K562 (cell line): ENCODE data around the gene SMAD7. TPM values are rescaled to one million over a fixed set of nuclear protein-coding genes. Genes with fewer than 3 reads are reported as not detected.

Experiments used
- ATAC-seq: fragments of 200-7000 bp; cut with Tn5 transposase; 3 replicates; pipeline ENCODE4 v1.9.1; 2020; ENCODE audit warnings: moderate library complexity
- BruUV-seq: library from RNA; stranded (reverse); fragments of 400-500 nt; replicated peaks from 2 replicates; lab custom pipeline; 2021; lab: Mats Ljungman, UMichigan
- CTCF ChIA-PET: fragments of 300-600 bp; formaldehyde crosslinking; extraction: SDS; loops from one replicate; lab custom pipeline; 2021; ENCODE audit warnings: low intra/inter-chr PET ratio; lab: Yijun Ruan, JAX
- POLR2A ChIA-PET: fragments of 300-600, 350-650 bp; sonication (Branson Sonifier 250); formaldehyde crosslinking; extraction: SDS; loops from one replicate; lab custom pipeline; 2021; ENCODE audit warnings: antibody characterized with exemption, inconsistent platforms; lab: Yijun Ruan, JAX
- DNase-seq, 4 experiments: peaks; one replicate each; pipeline versions ENCODE4 v3.0.0 to v3.0.0-alpha.2; 2011 to 2018; ENCODE audit warnings: low spot score in 3 of 4, mixed read lengths in 3 of 4; ENCODE audit errors: extremely low read depth in 1 of 4
- FAIRE-seq: peaks from 2 replicates; lab custom pipeline; 2011; peaks lifted over from hg19 to GRCh38; lab: Jason Lieb, UNC
- H2AFZ ChIP-seq: 2 replicates; pipeline ENCODE4 v1.6.0; 2011; ENCODE audit warnings: low read depth, low read length, control low read depth, inconsistent platforms
- H3K27ac ChIP-seq: fragments of 200-600 bp; 3 replicates; pipeline ENCODE4 v1.8.0; 2011; ENCODE audit warnings: low read depth, mild to moderate bottlenecking, control low read depth, inconsistent platforms, low read length, moderate library complexity, mixed read lengths; ENCODE audit errors: extremely low read depth
- H3K27me3 ChIP-seq, 2 experiments: fragments of 300-600 bp in 1 of 2; 2 replicates in 1 of 2; 3 replicates in 1 of 2; pipeline versions ENCODE4 v1.6.0 to v1.8.0; 2011; ENCODE audit warnings: inconsistent platforms in 2 of 2, low read length in 2 of 2, mild to moderate bottlenecking in 1 of 2, mixed read lengths in 1 of 2, moderate library complexity in 1 of 2; ENCODE audit not compliant: control insufficient read depth in 2 of 2, insufficient read depth in 2 of 2
- H3K36me3 ChIP-seq: fragments of 300-600 bp; 3 replicates; pipeline ENCODE4 v1.8.0; 2011; ENCODE audit warnings: mild to moderate bottlenecking, low read length, inconsistent platforms; ENCODE audit not compliant: control insufficient read depth, insufficient read depth
- H3K4me1 ChIP-seq, 2 experiments: fragments of 200-600 bp in 1 of 2; replicated peaks in 1 of 2; 2 replicates in 1 of 2; 3 replicates in 1 of 2; pipeline versions ENCODE4 v1.5.1 to v1.8.0; 2011; ENCODE audit warnings: inconsistent platforms in 2 of 2, low read length in 2 of 2, mild to moderate bottlenecking in 1 of 2, mixed read lengths in 1 of 2, moderate library complexity in 1 of 2; ENCODE audit not compliant: control insufficient read depth in 2 of 2, insufficient read depth in 2 of 2
- H3K4me2 ChIP-seq: 2 replicates; pipeline ENCODE4 v1.6.1; 2011; ENCODE audit warnings: low read length, control low read depth, inconsistent platforms, mixed read lengths; ENCODE audit not compliant: insufficient read depth
- H3K4me3 ChIP-seq: fragments of 200-600 bp; sonication (generic), shearing (Covaris generic); 2 replicates; pipeline ENCODE4 v1.5.1; 2016; ENCODE audit warnings: control low read depth, inconsistent platforms
- H3K79me2 ChIP-seq: fragments of 200-600 bp; 3 replicates; pipeline ENCODE4 v1.8.0; 2011; ENCODE audit warnings: low read length, inconsistent platforms; ENCODE audit not compliant: control insufficient read depth, insufficient read depth
- H3K9ac ChIP-seq, 2 experiments: 2 replicates each; pipeline versions ENCODE4 v1.6.0 to v1.6.1; 2011; ENCODE audit warnings: low read depth in 2 of 2, low read length in 2 of 2, control low read depth in 1 of 2, inconsistent platforms in 1 of 2, mild to moderate bottlenecking in 1 of 2, mixed read lengths in 1 of 2; ENCODE audit not compliant: insufficient read depth in 1 of 2
- H3K9me1 ChIP-seq: one replicate; pipeline ENCODE4 v1.6.0; 2011; ENCODE audit warnings: inconsistent platforms, mild to moderate bottlenecking, low read length, moderate library complexity; ENCODE audit not compliant: control insufficient read depth, insufficient read depth
- H3K9me3 ChIP-seq: replicated peaks from 2 replicates; pipeline ENCODE4 v1.5.1; 2011; ENCODE audit warnings: low read depth, low read length, inconsistent platforms; ENCODE audit not compliant: control insufficient read depth, insufficient read depth
- H4K20me1 ChIP-seq: replicated peaks from 2 replicates; pipeline ENCODE4 v1.6.1; 2011; ENCODE audit warnings: low read length, inconsistent platforms, mixed read lengths; ENCODE audit not compliant: control insufficient read depth, insufficient read depth
- ARID1B ChIP-seq: fragments of 450-650 bp; IDR thresholded peaks from 2 replicates; pipeline ENCODE4 v1.6.1; 2016; ENCODE audit warnings: antibody characterized with exemption, mild to moderate bottlenecking, inconsistent platforms
- CAMTA2 ChIP-seq: fragments of 250-450 bp; sonication (Bioruptor Pico); conservative IDR thresholded peaks from 2 replicates; pipeline ENCODE4 v1.5.1; 2022
- FOSL1 ChIP-seq: fragments of 200-800 bp; sonication (Bioruptor generic); conservative IDR thresholded peaks from 2 replicates; pipeline ENCODE4 v1.6.1; 2016; ENCODE audit warnings: missing genetic modification characterization, missing compliant biosample characterization
- GTF2A2 ChIP-seq: IDR thresholded peaks from 2 replicates; pipeline ENCODE4 v1.6.1; 2016; ENCODE audit warnings: mild to moderate bottlenecking, missing genetic modification characterization, missing compliant biosample characterization
- PCBP2 ChIP-seq: fragments of 200-400 bp; formaldehyde crosslinking; IDR thresholded peaks from 2 replicates; pipeline ENCODE4 v1.6.1; 2018; ENCODE audit warnings: low read length, low read depth, mild to moderate bottlenecking, moderate library complexity; ENCODE audit not compliant: poor library complexity, severe bottlenecking
- SRF ChIP-seq, 2 experiments: fragments of 250-450, 450-650 bp in 1 of 2; sonication (Bioruptor Pico) in 1 of 2; sonication (generic) in 1 of 2; formaldehyde crosslinking; IDR thresholded peaks; 2 replicates each; pipeline versions ENCODE4 v1.5.0 to v1.5.1; 2020 to 2022; ENCODE audit warnings: mild to moderate bottlenecking in 1 of 2, missing genetic modification reagents in 1 of 2
- ZNF133 ChIP-seq: fragments of 250-450 bp; sonication (Bioruptor Pico); IDR thresholded peaks from 2 replicates; pipeline ENCODE4 v1.4.0; 2020; ENCODE audit warnings: mild to moderate bottlenecking
- WGBS: fragments of 100-300 bp; shearing (Covaris generic); methylation state at CpG from one replicate; pipeline ENCODE4 v1.1.6; 2016; ENCODE audit warnings: low coverage, mixed read lengths; ENCODE audit not compliant: insufficient coverage; ENCODE audit errors: missing lambda C conversion rate; 5-methylcytosine and 5-hydroxymethylcytosine counted together
- in situ Hi-C: fragments of 300-500 bp; cut with MboI; formaldehyde crosslinking; loops from 4 replicates; pipeline ENCODE4 v1.15.0; 2018; ENCODE audit warnings: inconsistent platforms, mixed read lengths
- intact Hi-C: fragments of 100-400 bp; cut with micrococcal nuclease; formaldehyde crosslinking; loops from 2 replicates; pipeline ENCODE4 v1.14.2; 2022
- polyA plus RNA-seq, 8 experiments: library from polyadenylated mRNA; depleted of rRNA in 4 of 8; stranded (reverse) in 5 of 8; unstranded in 3 of 8; fragments of >200 nt; fragmentation: Nextera tagmentation in 2 of 8; fragmentation: Illumina TruSeq in 1 of 8; extraction: Ambion mirVana in 2 of 8; extraction: Trizol in 1 of 8; gene quantifications; 2 replicates each; pipeline versions ENCODE4 v1.2.1 to v1.2.3, GENCODE V29; 2011 to 2014; ENCODE audit warnings: inconsistent platforms in 1 of 8, missing spikeins in 1 of 8
- total RNA-seq, 7 experiments: library from RNA; depleted of rRNA in 6 of 7; stranded (reverse); fragments of >200 nt in 6 of 7; fragmentation: Illumina TruSeq in 2 of 7; extraction: Trizol in 2 of 7; gene quantifications; 2 replicates each; pipeline versions ENCODE4 v1.2.1 to v1.2.3, GENCODE V29; 2011 to 2021; ENCODE audit warnings: low replicate concordance in 1 of 7
- TF ChIP-seq, protein P1 (sequence below): sonication (generic); formaldehyde crosslinking; IDR thresholded peaks from 2 replicates; pipeline ENCODE4 v1.8.0; 2022; ENCODE audit warnings: mild to moderate bottlenecking, missing genetic modification reagents

Gene SMAD7
- total and polyA plus RNA-seq, 9 of the 15 experiments (the other 6 are each of a cell fraction or from before 2014, with no cell fraction given): 0.13 to 3.0 (median 1.6) TPM

DNA sequence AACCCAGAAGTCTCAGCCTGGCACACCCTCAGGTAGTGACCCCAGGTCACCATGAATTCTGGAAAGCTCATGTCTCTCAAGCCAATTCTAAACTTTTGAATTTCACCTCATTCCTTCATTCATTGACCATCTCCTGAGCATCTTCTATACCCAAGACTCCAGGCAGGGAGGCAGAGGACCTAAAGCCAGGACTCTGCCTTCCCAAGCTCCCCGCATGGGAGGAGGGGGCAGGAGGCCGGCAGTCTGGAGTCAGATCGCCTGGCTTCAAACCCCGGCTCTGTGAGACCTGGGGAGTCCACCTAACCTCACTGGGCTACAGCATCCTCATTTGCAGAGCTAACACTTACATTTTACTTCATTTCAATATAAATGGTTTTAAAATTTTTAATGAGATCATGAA is 59.0 kb downstream of the SMAD7 start:
- H3K27ac ChIP-seq: no peak overlapping the region
- 62% methylated on average over 3 of the region's 4 CpGs for WGBS
- no peaks in the 10 kb centered on the region for H3K27me3 ChIP-seq
- H3K4me2 ChIP-seq: no peak overlapping the region
- FAIRE-seq (no peak), ATAC-seq (no peak), DNase-seq (no peak)
- H4K20me1 ChIP-seq: 0 out of 2 replicates have a peak, but pooled peaks cover 3% of the 10 kb centered on the region
- BruUV-seq: no TSS peak
- intact Hi-C loops (loop anchor here (10.0 kb wide), 1 partner anchor 107 kb away; no protein-coding TSS in a partner anchor), in situ Hi-C loops (no loop called here)
- ChIA-PET POLR2A (no interaction called here), CTCF (no interaction called here)
- no peak overlapping the region for H3K9ac ChIP-seq
- H3K79me2 ChIP-seq: no peaks in the 10 kb centered on the region
- no peak for TF ChIP-seq GTF2A2 (tag)
- no peak for TF ChIP-seq ARID1B
- no peak for TF ChIP-seq CAMTA2 (CRISPR knock-in tag)
- TF ChIP-seq, protein P1, sequence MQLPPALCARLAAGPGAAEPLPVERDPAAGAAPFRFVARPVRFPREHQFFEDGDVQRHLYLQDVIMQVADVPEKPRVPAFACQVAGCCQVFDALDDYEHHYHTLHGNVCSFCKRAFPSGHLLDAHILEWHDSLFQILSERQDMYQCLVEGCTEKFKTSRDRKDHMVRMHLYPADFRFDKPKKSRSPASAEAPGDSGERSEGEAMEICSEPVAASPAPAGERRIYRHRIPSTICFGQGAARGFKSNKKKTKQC (CRISPR knock-in tag): no peak
- no peak for TF ChIP-seq FOSL1 (tag)
- no peak for TF ChIP-seq PCBP2
- TF ChIP-seq ZNF133: no peak
- no peak for TF ChIP-seq SRF (CRISPR knock-in tag; IDR thresholded peaks at IDR 0.05)
- H2AFZ ChIP-seq: no peak overlapping the region
- peaks cover 6 to 26% of the 10 kb centered on the region in 2 experiments; a peak in 4 of 5 replicates for H3K4me1 ChIP-seq
- H3K9me3 ChIP-seq: no peaks in the 10 kb centered on the region
- no peak overlapping the region for H3K4me3 ChIP-seq
- no peaks in the 10 kb centered on the region for H3K9me1 ChIP-seq
- no peaks in the 10 kb centered on the region for H3K36me3 ChIP-seq
